Kidney epithelial cell (primary cell): Measurements from ENCODE around the gene MARCHF6. TPM values are rescaled to one million over a fixed set of nuclear protein-coding genes. Genes with fewer than 3 reads are reported as not detected.

Experiments
- DNase-seq: peaks from one replicate; pipeline ENCODE4 v3.0.0-alpha.2; 2010; ENCODE audit warnings: low read depth
- H3K27me3 ChIP-seq: 2 replicates; pipeline ENCODE4 v1.6.0; 2011; ENCODE audit warnings: low read length; ENCODE audit not compliant: control insufficient read depth, insufficient read depth
- H3K36me3 ChIP-seq: 2 replicates; pipeline ENCODE4 v1.5.1; 2011; ENCODE audit warnings: low read length; ENCODE audit not compliant: control insufficient read depth, insufficient read depth
- H3K4me3 ChIP-seq: 2 replicates; pipeline ENCODE4 v1.5.1; 2011; ENCODE audit warnings: low read depth, mild to moderate bottlenecking, control low read depth, low read length
- CTCF ChIP-seq: IDR thresholded peaks from 2 replicates; pipeline ENCODE4 v1.5.1; 2011; ENCODE audit warnings: mild to moderate bottlenecking, moderate library complexity, low read length, control low read depth, inconsistent platforms; ENCODE audit not compliant: insufficient read depth, poor library complexity, severe bottlenecking
- total RNA-seq: library from RNA; depleted of rRNA; stranded (reverse); fragments of >200 nt; gene quantifications from 2 replicates; pipeline ENCODE4 v1.2.3, GENCODE V29; 2015

Gene MARCHF6
- total RNA-seq, 1 donor from 2014 or later: 47.1 TPM

GRCh38 chr5:10329820-10330481 lies 23.5 kb upstream of the MARCHF6 start:
- TF ChIP-seq CTCF: no peak
- H3K4me3 ChIP-seq: no peak overlapping the region
- peaks cover 6% of the 10 kb centered on the region for H3K27me3 ChIP-seq
- DNase-seq: no peak
- no peaks in the 10 kb centered on the region for H3K36me3 ChIP-seq

- no peak overlapping the region for H3K4me3 ChIP-seq
- no peaks in the 10 kb centered on the region for H3K36me3 ChIP-seq
- DNase-seq: no peak
- peaks cover 6% of the 10 kb centered on the region for H3K27me3 ChIP-seq
- TF ChIP-seq CTCF: no peak
Observed at GRCh38 chr5:10330511-10331230, 22.8 kb upstream of the MARCHF6 start.

GRCh38 chr5:10331341-10331796 lies 22.1 kb upstream of the MARCHF6 start:
- Histone ChIP-seq H3K27me3 (peaks cover 6% of the 10 kb centered on the region), H3K4me3 (no peak overlapping the region), H3K36me3 (no peaks in the 10 kb centered on the region)
- TF ChIP-seq CTCF: no peak
- DNase-seq: no peak

GRCh38 chr5:10332301-10332700 lies 21.2 kb upstream of the MARCHF6 start:
- H3K27me3 ChIP-seq: peaks cover 6% of the 10 kb centered on the region

GRCh38 chr5:10333154-10334006 lies 20.1 kb upstream of the MARCHF6 start:
- TF ChIP-seq CTCF: no peak
- peak overlapping the region; percentile 61 for H3K4me3 ChIP-seq
- no peaks in the 10 kb centered on the region for H3K36me3 ChIP-seq
- H3K27me3 ChIP-seq: peaks cover 6% of the 10 kb centered on the region
- DNase-seq: no peak

More at GRCh38 chr5:10332301-10332700, 21.2 kb upstream of the MARCHF6 start:
- DNase-seq: no peak
- Histone ChIP-seq H3K4me3 (no peak overlapping the region), H3K36me3 (no peaks in the 10 kb centered on the region)
- TF ChIP-seq CTCF: no peak
